ENCODE measurements around the gene C12orf43. TPM values are rescaled to one million over a fixed set of nuclear protein-coding genes. Genes with fewer than 3 reads are reported as not detected.
A peak's percentile ranks its signal among the peaks of the same experiment; 100 is the strongest.

Gene C12orf43
- total RNA-seq, 2 donors from 2014 or later: 21.4 to 26.8 TPM

- no peak for DNase-seq
- Histone ChIP-seq H3K27me3 (ENCODE audit: control insufficient read depth, insufficient read depth, low read length, poor library complexity, severe bottlenecking) (peaks cover 7% of the 10 kb centered on the region), H3K4me1 (ENCODE audit: control insufficient read depth, insufficient read depth, low read length) (no peaks in the 10 kb centered on the region), H3K9me3 (ENCODE audit: control insufficient read depth, low read length) (no peaks in the 10 kb centered on the region), H3K27ac (ENCODE audit: low read depth, low read length) (no peak overlapping the region), H3K4me3 (ENCODE audit: low read length) (no peak overlapping the region), H3K9ac (ENCODE audit: extremely low read depth, low read length, poor library complexity, severe bottlenecking) (no peak overlapping the region), H3K36me3 (ENCODE audit: control insufficient read depth, insufficient read depth, low read length) (no peaks in the 10 kb centered on the region)
- Mint-ChIP-seq H3K4me1 (peaks cover 13% of the 10 kb centered on the region), H3K9me3 (no peaks in the 10 kb centered on the region), H3K4me3 (no peak overlapping the region), H3K36me3 (ENCODE audit: low read depth) (no peaks in the 10 kb centered on the region), H3K27ac (no peak overlapping the region), H3K27me3 (ENCODE audit: insufficient read depth) (peaks cover 8% of the 10 kb centered on the region)
- 90 to 95% methylated on average over 14 to 17 of the region's 17 CpGs for WGBS, 2 experiments (ENCODE audit: insufficient coverage in 1 of 2, insufficient read length in 1 of 2)
- TF ChIP-seq CTCF (conservative IDR thresholded peaks at IDR 0.05): no peak
These were observed 27.6 kb downstream of the C12orf43 start for GRCh38 chr12:120988658-120989057.

- peaks cover 6% of the 10 kb centered on the region for H3K27me3 Mint-ChIP-seq (ENCODE audit: insufficient read depth)
- H3K27ac Mint-ChIP-seq: no peak overlapping the region
- H3K4me3 Mint-ChIP-seq: no peak overlapping the region
- TF ChIP-seq CTCF (conservative IDR thresholded peaks at IDR 0.05): no peak
- no peak overlapping the region for H3K4me3 ChIP-seq (ENCODE audit: low read length)
- no peaks in the 10 kb centered on the region for H3K36me3 Mint-ChIP-seq (ENCODE audit: low read depth)
- no peaks in the 10 kb centered on the region for H3K9me3 ChIP-seq (ENCODE audit: control insufficient read depth, low read length)
- no peak overlapping the region for H3K9ac ChIP-seq (ENCODE audit: extremely low read depth, low read length, poor library complexity, severe bottlenecking)
- peaks cover 7% of the 10 kb centered on the region for H3K27me3 ChIP-seq (ENCODE audit: control insufficient read depth, insufficient read depth, low read length, poor library complexity, severe bottlenecking)
- peaks cover 16% of the 10 kb centered on the region for H3K4me1 Mint-ChIP-seq
- H3K9me3 Mint-ChIP-seq: no peaks in the 10 kb centered on the region
- H3K4me1 ChIP-seq (ENCODE audit: control insufficient read depth, insufficient read depth, low read length): no peaks in the 10 kb centered on the region
- H3K36me3 ChIP-seq (ENCODE audit: control insufficient read depth, insufficient read depth, low read length): no peaks in the 10 kb centered on the region
- WGBS, 2 experiments (ENCODE audit: insufficient coverage in 1 of 2, insufficient read length in 1 of 2): 80 to 85% methylated on average over 1 to 4 of the region's 4 CpGs
- no peak overlapping the region for H3K27ac ChIP-seq (ENCODE audit: low read depth, low read length)
- no peak for DNase-seq
These were observed 28.1 kb downstream of the C12orf43 start for GRCh38 chr12:120988234-120988633.

GRCh38 chr12:120984351-120984898 lies 31.9 kb downstream of the C12orf43 start:
- 85 to 100% methylated on average over 2 to 3 of the region's 3 CpGs for WGBS, 2 experiments (ENCODE audit: insufficient coverage in 1 of 2, insufficient read length in 1 of 2)

More at GRCh38 chr12:120984351-120984898, 31.9 kb downstream of the C12orf43 start:
- no peak overlapping the region for H3K9ac ChIP-seq (ENCODE audit: extremely low read depth, low read length, poor library complexity, severe bottlenecking)
- peaks cover 33% of the 10 kb centered on the region for H3K4me1 Mint-ChIP-seq
- no peaks in the 10 kb centered on the region for H3K27me3 Mint-ChIP-seq (ENCODE audit: insufficient read depth)
- no peaks in the 10 kb centered on the region for H3K36me3 ChIP-seq (ENCODE audit: control insufficient read depth, insufficient read depth, low read length)
- no peak for DNase-seq
- peak overlapping the region; percentile 22 for H3K4me3 Mint-ChIP-seq
- no peaks in the 10 kb centered on the region for H3K27me3 ChIP-seq (ENCODE audit: control insufficient read depth, insufficient read depth, low read length, poor library complexity, severe bottlenecking)
- H3K4me3 ChIP-seq (ENCODE audit: low read length): no peak overlapping the region
- no peaks in the 10 kb centered on the region for H3K4me1 ChIP-seq (ENCODE audit: control insufficient read depth, insufficient read depth, low read length)
- peak overlapping the region; percentile 84 for H3K27ac Mint-ChIP-seq
- H3K36me3 Mint-ChIP-seq (ENCODE audit: low read depth): no peaks in the 10 kb centered on the region
- H3K9me3 ChIP-seq (ENCODE audit: control insufficient read depth, low read length): no peaks in the 10 kb centered on the region
- peak overlapping the region; percentile 19 for H3K27ac ChIP-seq (ENCODE audit: low read depth, low read length)
- H3K9me3 Mint-ChIP-seq: no peaks in the 10 kb centered on the region
- TF ChIP-seq CTCF (conservative IDR thresholded peaks at IDR 0.05): no peak
